OCI-LY3 (cell line): ENCODE measurements around the gene EIF4B.

Source experiments
- H2AFZ ChIP-seq: fragments of 200-600, 300-600 bp; shearing (Covaris generic); 2 replicates; pipeline ENCODE4 v1.6.0; 2014; ENCODE audit warnings: antibody characterized with exemption, low read depth, low read length
- H3K27ac ChIP-seq: fragments of 200-600, 300-600 bp; sonication (generic); 2 replicates; pipeline ENCODE4 v1.5.1; 2014; ENCODE audit warnings: mild to moderate bottlenecking, low read length, moderate library complexity, mixed read lengths
- H3K27me3 ChIP-seq: fragments of 200-600, 300-600 bp; sonication (generic); 2 replicates; pipeline ENCODE4 v1.6.1; 2014; ENCODE audit warnings: low read depth, low read length, mixed read lengths
- H3K36me3 ChIP-seq: fragments of 200-600, 300-600 bp; sonication (generic); replicated peaks from 2 replicates; pipeline ENCODE3; 2014; ENCODE audit warnings: low read depth, low read length, mixed read lengths
- H3K4me1 ChIP-seq: fragments of 300-600, 200-600 bp; sonication (generic); 2 replicates; pipeline ENCODE4 v1.6.1; 2014; ENCODE audit warnings: low read length, mixed read lengths
- H3K4me2 ChIP-seq: fragments of 200-600, 300-600 bp; sonication (generic); 2 replicates; pipeline ENCODE4 v1.6.1; 2014; ENCODE audit warnings: low read length, mixed read lengths
- H3K4me3 ChIP-seq: fragments of 300-600, 200-600 bp; sonication (generic); 2 replicates; pipeline ENCODE4 v1.5.1; 2014; ENCODE audit warnings: antibody characterized with exemption, mild to moderate bottlenecking, low read length, moderate library complexity
- H3K79me2 ChIP-seq: fragments of 300-600, 200-600 bp; shearing (Covaris generic); 2 replicates; pipeline ENCODE4 v1.6.1; 2014; ENCODE audit warnings: mild to moderate bottlenecking, low read length, mixed read lengths
- H3K9ac ChIP-seq: fragments of 300-600, 200-600 bp; shearing (Covaris generic); 2 replicates; pipeline ENCODE4 v1.6.0; 2014; ENCODE audit warnings: mild to moderate bottlenecking, low read length, moderate library complexity
- H3K9me3 ChIP-seq: fragments of 200-600, 300-600 bp; shearing (Covaris generic); 2 replicates; pipeline ENCODE4 v1.6.1; 2014; ENCODE audit warnings: low read length, mixed read lengths; ENCODE audit not compliant: insufficient read depth
- H4K20me1 ChIP-seq: fragments of 200-600, 300-600 bp; sonication (generic); 2 replicates; pipeline ENCODE4 v1.6.1; 2016; ENCODE audit warnings: low read length, mixed read lengths; ENCODE audit not compliant: insufficient read depth
- EZH2phosphoT487 ChIP-seq: fragments of 200-600 bp; shearing (Covaris generic); IDR thresholded peaks from 2 replicates; pipeline ENCODE4 v1.6.1; 2018; ENCODE audit warnings: antibody characterized with exemption, mixed run types, low read depth
- TF ChIP-seq, protein P1 (sequence below): fragments of 200-600, 300-600 bp; sonication (generic); IDR thresholded peaks from 2 replicates; pipeline ENCODE4 v1.5.1; 2014; ENCODE audit warnings: antibody characterized with exemption, low read length, low read depth

EIF4B gene

DNA sequence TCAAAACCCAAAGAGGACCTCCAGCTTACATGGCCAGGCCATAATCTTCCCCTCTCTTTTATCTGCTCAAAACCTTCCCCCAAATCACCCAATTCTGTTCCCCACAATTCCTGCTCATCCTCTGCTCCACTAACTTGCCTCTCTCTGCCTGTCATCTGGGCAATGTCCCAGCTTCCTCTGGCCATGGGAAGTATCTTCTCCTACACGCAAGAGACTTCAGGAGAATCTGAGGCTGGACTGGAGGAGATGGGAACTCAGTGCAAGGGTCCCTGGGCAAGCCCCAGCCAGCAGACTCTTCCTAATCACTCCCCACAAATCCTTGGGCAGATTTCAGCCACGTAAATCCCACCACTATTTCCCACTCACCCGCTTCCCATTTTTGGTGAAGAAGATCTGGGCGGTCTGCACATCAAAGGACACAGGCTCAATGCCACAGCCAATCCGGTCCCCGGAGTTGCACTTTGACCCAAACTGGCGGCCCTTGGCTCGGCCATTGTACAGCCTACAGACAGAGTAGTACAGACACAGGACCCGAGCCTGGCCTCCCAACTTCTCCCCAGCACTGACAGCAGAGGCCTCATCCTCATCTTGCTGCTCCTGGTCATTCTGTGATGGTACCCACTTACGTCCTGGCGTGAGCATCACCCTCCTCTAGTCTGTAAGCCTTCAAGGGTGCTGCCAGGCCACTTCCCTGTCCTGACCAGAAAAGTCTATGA is 68.2 kb downstream of the EIF4B start:
- peaks cover 16% of the 10 kb centered on the region for H3K4me1 ChIP-seq
- no peak overlapping the region for H3K9ac ChIP-seq
- no peak overlapping the region for H2AFZ ChIP-seq
- no peaks in the 10 kb centered on the region for H3K27me3 ChIP-seq
- peaks cover 22% of the 10 kb centered on the region for H3K36me3 ChIP-seq
- H4K20me1 ChIP-seq, result no peaks in the 10 kb centered on the region
- H3K27ac ChIP-seq, result no peak overlapping the region
- no peak overlapping the region for H3K4me2 ChIP-seq
- no peaks in the 10 kb centered on the region for H3K9me3 ChIP-seq
- TF ChIP-seq EZH2phosphoT487, result no peak
- TF ChIP-seq, protein P1, sequence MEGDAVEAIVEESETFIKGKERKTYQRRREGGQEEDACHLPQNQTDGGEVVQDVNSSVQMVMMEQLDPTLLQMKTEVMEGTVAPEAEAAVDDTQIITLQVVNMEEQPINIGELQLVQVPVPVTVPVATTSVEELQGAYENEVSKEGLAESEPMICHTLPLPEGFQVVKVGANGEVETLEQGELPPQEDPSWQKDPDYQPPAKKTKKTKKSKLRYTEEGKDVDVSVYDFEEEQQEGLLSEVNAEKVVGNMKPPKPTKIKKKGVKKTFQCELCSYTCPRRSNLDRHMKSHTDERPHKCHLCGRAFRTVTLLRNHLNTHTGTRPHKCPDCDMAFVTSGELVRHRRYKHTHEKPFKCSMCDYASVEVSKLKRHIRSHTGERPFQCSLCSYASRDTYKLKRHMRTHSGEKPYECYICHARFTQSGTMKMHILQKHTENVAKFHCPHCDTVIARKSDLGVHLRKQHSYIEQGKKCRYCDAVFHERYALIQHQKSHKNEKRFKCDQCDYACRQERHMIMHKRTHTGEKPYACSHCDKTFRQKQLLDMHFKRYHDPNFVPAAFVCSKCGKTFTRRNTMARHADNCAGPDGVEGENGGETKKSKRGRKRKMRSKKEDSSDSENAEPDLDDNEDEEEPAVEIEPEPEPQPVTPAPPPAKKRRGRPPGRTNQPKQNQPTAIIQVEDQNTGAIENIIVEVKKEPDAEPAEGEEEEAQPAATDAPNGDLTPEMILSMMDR, result no peak
- H3K4me3 ChIP-seq, result no peak overlapping the region
- H3K79me2 ChIP-seq, result 0 out of 2 replicates have a peak, but pooled peaks cover 6% of the 10 kb centered on the region

DNA sequence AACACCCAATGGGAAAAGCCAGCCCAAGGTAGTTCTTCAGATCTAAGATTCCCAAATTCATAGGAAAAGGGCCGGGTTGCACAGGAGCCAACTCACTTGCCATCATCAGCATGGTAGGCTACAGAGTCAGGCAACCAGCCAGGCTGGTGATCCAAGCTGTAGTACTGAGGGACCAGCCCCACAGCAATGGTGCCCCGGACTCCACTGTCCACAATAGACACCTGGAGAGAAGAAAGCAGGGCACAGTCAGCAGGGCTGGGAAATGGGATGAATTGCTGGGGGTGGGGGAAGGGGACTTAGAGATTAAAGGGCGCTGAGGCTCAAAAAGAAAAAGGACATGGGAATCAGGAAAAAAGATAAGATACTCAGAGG is 68.7 kb downstream of the EIF4B start:
- peaks cover 22% of the 10 kb centered on the region for H3K36me3 ChIP-seq
- 0 out of 2 replicates have a peak, but pooled peaks cover 6% of the 10 kb centered on the region for H3K79me2 ChIP-seq
- TF ChIP-seq, protein P1, result no peak
- TF ChIP-seq EZH2phosphoT487, result no peak
- H4K20me1 ChIP-seq, result no peaks in the 10 kb centered on the region
- H3K4me1 ChIP-seq, result peaks cover 19% of the 10 kb centered on the region
- no peaks in the 10 kb centered on the region for H3K9me3 ChIP-seq
- H2AFZ ChIP-seq, result no peak overlapping the region
- H3K27me3 ChIP-seq, result no peaks in the 10 kb centered on the region
- H3K4me2 ChIP-seq, result no peak overlapping the region
- no peak overlapping the region for H3K27ac ChIP-seq
- no peak overlapping the region for H3K4me3 ChIP-seq
- no peak overlapping the region for H3K9ac ChIP-seq

DNA sequence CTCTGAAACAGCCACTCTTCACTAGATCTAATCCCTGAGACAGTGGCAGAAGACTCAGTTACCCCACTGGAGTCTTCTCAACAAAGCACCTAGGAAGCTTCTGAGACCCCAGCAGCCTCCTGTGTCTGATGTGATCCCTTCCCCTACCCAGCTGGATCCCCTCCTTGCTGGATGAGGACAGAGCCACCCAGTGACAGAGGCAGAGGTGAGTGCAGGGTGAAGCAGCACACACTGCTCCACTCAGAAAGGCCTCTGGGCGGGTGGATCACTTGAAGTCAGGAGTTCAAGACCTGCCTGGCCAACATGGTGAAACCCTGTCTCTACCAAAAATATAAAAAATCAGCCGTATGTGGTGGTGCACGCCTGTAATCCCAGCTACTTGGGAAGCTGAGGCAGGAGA is 70.2 kb downstream of the EIF4B start:
- Histone ChIP-seq H3K27ac (no peak overlapping the region), H3K27me3 (peaks cover 5% of the 10 kb centered on the region), H4K20me1 (no peaks in the 10 kb centered on the region), H3K4me1 (peaks cover 19% of the 10 kb centered on the region), H3K9me3 (no peaks in the 10 kb centered on the region), H3K36me3 (peaks cover 22% of the 10 kb centered on the region), H3K79me2 (0 out of 2 replicates have a peak, but pooled peaks cover 6% of the 10 kb centered on the region), H3K4me3 (no peak overlapping the region), H3K4me2 (no peak overlapping the region), H2AFZ (no peak overlapping the region), H3K9ac (no peak overlapping the region)
- TF ChIP-seq EZH2phosphoT487, result no peak
- TF ChIP-seq, protein P1, result no peak

DNA sequence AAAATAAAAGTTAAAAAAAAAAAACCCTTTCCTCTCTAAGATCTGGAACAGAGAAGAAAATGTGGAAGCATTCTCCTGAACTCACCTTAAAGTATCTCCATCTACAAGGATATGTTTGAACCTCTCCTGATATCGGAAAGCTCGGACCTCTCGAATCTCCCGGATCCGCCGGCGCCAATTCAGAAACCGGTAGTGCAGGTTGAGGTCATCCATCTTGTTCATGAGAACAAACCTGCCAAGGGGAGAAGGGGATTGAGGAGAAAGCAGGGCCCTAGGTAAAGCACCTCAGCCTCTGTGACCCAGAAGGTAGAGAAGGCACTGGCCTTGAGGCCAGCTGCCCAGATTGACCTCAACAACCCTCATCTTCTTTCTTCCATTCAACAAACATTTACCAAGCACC is 70.8 kb downstream of the EIF4B start:
- Histone ChIP-seq H3K27me3 (peaks cover 5% of the 10 kb centered on the region), H3K9ac (no peak overlapping the region), H3K79me2 (0 out of 2 replicates have a peak, but pooled peaks cover 6% of the 10 kb centered on the region), H4K20me1 (no peaks in the 10 kb centered on the region), H3K9me3 (no peaks in the 10 kb centered on the region), H3K27ac (no peak overlapping the region), H2AFZ (no peak overlapping the region), H3K4me1 (peaks cover 19% of the 10 kb centered on the region), H3K36me3 (peaks cover 18% of the 10 kb centered on the region), H3K4me2 (no peak overlapping the region), H3K4me3 (no peak overlapping the region)
- TF ChIP-seq, protein P1, result no peak
- TF ChIP-seq EZH2phosphoT487, result no peak
